ENCODE data around the gene KRTAP9-4.
"Not testable (repeated sequence)": the region's sequence is repeated elsewhere in the genome, so short reads cannot be mapped to it uniquely, and the experiment has no call there.

The KRTAP9-4 gene

DNA sequence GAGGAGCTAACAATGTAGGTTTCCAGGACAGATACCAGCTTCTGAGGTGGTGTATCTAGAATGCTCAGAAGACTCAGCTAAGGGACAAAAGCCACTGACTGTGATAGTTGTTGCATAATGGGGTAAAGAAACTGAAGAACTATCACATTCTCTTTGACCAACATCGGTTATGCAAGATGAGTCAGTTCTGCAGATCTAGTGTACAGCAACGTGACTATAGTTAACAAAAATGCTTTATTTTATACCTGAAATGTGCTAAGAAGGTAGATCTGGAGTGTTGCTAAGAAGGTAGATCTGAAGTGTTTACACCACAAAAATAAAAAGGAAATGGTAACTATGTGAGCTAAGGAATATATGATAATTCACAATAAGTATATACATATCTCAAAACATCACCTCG lies 18.2 kb downstream of the KRTAP9-4 start:
- no peak for DNase-seq

DNA sequence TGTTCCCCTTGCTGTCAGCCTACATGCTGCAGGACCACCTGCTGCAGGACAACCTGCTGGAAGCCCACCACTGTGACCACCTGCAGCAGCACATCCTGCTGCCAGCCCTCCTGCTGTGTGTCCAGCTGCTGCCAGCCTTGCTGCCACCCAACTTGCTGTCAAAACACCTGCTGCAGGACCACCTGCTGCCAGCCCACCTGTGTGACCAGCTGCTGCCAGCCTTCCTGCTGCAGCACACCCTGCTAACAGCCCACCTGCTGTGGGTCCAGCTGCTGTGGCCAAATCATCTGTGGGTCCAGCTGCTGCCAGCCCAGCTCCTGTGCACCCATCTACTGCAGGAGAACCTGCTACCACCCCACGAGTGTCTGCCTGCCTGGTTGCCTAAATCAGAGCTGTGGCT lies 21.8 kb downstream of the KRTAP9-4 start:
- not testable (repeated sequence) for DNase-seq

DNA sequence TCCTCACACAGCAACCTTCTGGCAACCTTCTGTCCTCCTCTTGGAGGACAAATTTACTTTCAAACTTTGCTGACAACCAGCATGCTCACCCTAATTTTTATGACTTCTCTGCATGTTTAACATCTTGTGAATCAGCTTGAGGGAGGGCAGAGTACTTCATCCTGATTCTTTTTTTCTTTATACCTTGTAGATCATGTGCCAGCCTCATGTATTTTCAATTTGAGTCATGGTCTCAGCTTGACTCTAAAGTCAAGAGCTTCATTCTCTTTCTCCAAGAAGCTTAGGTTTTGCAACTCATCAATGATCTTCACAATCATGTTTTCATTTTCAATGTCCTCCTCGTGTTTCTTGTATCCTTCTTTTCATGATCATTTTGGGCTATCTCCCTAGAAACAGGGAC lies 22.4 kb downstream of the KRTAP9-4 start:
- DNase-seq, result no peak

DNA sequence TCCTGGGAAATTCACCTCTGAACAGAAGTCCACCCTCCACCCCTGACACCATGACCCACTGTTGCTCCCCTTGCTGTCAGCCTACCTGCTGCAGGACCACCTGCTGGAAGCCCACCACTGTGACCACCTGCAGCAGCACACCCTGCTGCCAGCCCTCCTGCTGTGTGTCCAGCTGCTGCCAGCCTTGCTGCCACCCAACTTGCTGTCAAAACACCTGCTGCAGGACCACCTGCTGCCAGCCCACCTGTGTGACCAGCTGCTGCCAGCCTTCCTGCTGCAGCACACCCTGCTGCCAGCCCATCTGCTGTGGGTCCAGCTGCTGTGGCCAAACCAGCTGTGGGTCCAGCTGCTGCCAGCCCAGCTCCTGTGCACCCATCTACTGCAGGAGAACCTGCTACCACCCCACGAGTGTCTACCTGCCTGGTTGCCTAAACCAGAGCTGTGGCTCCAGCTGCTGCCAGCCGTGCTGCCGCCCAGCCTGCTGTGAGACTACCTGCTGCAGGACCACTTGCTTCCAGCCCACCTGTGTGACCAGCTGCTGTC lies 26.2 kb downstream of the KRTAP9-4 start, which contains the start of gene KRTAP9-7:
TSS of gene KRTAP9-7 (plus strand) at position 51 of the 543 bp plus-strand sequence. CDS start at position 51, 0 bp downstream.
- DNase-seq, result not testable (repeated sequence)

DNA sequence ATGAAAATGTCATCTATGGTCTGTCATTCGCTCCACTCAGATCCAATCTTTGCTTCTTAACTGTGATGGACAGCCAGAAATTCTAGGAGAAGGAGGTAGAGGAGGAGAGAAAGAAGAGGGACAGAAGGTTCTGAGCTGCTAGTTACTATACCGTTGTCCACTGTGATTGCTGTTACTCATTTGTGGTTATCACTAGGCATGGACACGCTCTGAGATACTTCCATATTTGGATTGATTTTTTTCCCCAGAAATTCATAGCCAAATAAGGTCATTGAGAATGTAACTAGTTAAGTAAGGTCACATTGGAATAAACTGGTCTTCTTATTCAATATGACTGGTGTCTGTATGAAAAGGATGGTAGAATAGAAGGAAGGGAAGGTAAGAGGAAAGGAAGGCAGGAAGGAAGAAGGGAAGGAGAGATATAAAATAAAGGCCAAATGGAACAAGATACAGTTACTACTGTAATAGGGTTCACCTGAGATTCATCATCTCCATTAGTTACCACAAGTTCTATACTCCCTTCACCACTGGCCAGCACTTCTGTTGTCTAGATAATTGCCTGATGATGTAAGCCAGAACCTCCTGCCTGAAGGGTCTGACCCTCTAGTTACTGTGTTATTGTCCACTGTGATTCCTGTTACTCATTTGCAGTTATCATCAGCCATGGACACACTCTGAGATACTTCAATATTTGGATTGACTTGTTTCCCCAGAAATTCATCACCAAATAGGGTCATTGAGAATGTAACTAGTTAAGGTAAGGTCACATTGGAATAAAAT lies 28.9 kb downstream of the KRTAP9-4 start:
- DNase-seq, result no peak

DNA sequence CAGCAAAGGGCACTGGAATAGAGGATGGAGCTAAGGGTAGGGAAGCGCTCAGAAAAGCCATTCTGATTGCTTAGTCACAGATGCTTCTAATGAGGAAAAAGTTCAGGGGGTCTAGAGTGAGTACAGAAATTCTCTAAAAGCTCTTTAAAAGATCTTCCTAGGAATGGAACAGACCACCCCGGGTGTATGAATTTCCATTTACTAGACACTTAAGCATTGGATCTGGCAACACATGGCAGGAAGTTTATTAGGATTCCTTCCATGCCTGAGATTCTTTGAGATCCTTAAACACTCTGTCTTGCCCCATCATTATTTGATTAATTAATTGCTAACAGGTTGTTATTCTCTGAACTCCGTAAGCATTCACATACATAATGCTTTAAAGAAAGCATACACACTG lies 34.6 kb downstream of the KRTAP9-4 start:
- no peak for DNase-seq

DNA sequence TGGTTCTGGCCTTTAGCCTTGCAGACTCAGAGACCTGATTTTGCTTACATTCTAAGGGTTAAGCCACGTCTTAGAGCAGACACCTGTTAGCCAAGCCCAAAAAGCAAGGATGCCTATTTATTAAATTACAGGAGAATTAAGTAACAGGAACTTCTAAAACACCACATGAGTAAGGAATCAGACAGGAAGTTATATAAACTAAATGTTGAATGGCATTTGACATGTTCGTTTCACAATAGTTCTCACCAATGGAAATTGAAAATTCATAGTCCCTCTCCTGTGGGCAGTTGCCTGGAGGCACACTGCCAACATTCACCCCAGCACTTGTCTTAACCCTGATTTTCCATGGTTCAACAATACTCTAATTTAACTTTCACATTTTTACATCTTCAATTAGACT lies 35.1 kb downstream of the KRTAP9-4 start:
- DNase-seq, result no peak

DNA sequence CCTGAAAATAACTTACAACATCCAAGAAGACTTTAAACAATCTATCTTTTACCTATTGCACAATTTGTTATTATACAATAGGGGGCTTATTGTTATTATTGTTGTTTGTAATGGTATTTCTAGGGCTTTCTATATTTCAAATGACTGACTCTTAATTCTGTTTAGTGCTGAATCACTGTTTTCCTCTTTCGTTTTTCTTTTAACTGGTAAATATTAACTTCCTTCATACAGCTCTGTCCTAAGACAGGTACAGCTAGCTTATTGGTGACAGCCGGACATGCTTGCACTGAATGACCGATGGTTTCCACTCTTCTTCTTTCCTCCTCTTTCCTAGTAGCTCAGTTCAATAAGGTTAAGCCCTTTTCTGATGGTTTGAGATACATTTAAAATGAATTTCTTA lies 37.6 kb downstream of the KRTAP9-4 start:
- no peak for DNase-seq

DNA sequence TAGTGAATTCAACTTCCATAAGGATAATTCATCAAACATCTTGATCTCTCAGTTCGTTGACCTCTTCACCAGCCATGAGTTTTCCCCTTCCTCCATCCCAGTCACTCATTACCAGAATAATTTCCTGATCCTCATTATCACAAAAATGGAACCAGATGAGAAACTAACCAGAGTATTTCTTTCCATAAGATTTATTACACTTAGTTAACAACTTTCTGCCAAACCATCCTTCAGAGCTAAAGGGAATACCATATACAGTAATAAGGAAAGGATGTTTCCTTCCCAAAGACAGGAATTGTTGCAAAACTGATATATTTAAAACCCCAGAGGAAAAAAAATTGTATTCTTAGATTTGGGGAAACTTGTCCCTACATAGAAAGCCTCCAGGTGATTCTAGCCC lies 44.5 kb downstream of the KRTAP9-4 start:
- no peak for DNase-seq

DNA sequence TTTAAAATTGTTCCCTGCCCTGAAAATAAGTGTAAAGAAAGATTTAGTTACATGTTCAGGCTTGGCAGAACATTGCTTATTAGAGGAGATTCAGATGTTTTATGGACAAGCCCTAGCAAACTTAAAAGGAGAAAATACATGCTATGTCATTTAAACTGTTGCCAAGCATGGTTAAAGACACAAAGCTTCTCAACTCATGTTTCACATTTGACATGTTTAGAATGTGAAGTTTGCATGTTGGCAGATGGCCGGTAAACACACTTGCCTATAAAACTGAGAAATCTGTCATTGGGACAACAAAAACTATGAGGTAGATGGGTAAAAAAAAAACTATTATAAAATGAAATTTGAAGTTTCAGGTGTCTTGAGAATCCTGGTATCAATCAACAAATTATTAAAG lies 47.4 kb downstream of the KRTAP9-4 start:
- DNase-seq, result no peak

DNA sequence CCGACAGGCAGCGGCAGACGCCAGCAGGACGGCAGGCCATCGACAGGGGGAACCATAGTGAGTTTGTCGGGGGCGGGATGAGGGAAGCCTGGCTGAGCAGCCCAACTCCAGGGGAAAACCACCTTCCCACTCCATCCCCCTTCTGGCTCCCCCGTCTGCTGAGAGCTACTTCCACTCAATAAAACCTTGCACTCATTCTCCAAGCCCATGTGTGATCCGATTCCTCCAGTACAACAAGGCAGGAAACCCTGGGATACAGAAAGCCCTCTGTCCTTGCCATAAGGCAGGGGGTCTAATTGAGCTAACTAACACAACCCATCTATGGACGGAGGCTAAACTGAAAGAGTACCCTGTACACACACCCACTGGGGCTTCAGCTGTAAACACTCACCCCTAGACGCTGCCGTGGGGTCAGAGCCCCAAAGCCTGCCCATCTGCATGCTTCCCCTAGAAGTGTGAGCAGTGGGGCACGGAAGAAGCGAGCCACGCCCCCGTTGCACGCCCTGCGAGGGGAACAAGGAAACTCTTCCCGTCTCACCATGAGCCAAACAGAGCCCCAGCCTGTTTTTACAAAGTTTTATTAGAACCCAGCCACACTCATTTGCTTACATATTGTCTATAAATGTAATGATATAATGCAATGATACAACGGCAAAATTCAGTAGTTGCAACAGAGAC lies 49.1 kb downstream of the KRTAP9-4 start:
- no peak for DNase-seq

Data from activated naive CD4-positive, alpha-beta T cell treated with Interleukin-2 at 50 U/mL for 16 hours (primary cell).